GM12872 (cell line): ENCODE data around the gene ADCY2.

ENCODE experiments used
- TF ChIP-seq, protein P1 (sequence below): IDR thresholded peaks from 3 replicates; pipeline ENCODE4 v1.5.1; 2011; ENCODE audit warnings: low read depth, mild to moderate bottlenecking, low read length, moderate library complexity; ENCODE audit not compliant: insufficient read depth

The ADCY2 gene

GRCh38 chr5:7415587-7416535 lies 19.9 kb downstream of the ADCY2 start:
- TF ChIP-seq, protein P1, sequence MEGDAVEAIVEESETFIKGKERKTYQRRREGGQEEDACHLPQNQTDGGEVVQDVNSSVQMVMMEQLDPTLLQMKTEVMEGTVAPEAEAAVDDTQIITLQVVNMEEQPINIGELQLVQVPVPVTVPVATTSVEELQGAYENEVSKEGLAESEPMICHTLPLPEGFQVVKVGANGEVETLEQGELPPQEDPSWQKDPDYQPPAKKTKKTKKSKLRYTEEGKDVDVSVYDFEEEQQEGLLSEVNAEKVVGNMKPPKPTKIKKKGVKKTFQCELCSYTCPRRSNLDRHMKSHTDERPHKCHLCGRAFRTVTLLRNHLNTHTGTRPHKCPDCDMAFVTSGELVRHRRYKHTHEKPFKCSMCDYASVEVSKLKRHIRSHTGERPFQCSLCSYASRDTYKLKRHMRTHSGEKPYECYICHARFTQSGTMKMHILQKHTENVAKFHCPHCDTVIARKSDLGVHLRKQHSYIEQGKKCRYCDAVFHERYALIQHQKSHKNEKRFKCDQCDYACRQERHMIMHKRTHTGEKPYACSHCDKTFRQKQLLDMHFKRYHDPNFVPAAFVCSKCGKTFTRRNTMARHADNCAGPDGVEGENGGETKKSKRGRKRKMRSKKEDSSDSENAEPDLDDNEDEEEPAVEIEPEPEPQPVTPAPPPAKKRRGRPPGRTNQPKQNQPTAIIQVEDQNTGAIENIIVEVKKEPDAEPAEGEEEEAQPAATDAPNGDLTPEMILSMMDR = no peak

GRCh38 chr5:7418276-7418675 lies 22.3 kb downstream of the ADCY2 start:
- TF ChIP-seq, protein P1 = no peak

- TF ChIP-seq, protein P1 = no peak
Measured at GRCh38 chr5:7419367-7419766, 23.4 kb downstream of the ADCY2 start.

DNA sequence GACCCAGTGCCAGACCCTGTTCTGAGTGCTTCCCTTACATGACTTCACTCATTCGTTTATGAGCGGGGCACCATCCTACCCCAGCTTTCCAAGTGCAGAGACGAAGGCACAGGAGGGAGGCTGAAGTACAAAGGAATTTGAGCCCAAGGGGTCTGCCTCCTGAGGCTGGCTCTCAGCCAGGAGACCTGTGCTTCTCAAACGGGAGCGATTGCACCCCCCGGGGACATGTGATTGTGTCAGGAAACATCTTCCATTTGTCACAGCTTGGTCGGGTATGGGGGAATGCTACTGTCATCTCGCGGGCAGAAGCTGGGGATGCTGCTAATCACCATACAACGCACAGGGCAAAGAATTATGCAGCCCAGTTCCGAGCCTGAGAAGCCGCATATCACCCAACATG lies 23.9 kb downstream of the ADCY2 start:
- TF ChIP-seq, protein P1 = no peak

DNA sequence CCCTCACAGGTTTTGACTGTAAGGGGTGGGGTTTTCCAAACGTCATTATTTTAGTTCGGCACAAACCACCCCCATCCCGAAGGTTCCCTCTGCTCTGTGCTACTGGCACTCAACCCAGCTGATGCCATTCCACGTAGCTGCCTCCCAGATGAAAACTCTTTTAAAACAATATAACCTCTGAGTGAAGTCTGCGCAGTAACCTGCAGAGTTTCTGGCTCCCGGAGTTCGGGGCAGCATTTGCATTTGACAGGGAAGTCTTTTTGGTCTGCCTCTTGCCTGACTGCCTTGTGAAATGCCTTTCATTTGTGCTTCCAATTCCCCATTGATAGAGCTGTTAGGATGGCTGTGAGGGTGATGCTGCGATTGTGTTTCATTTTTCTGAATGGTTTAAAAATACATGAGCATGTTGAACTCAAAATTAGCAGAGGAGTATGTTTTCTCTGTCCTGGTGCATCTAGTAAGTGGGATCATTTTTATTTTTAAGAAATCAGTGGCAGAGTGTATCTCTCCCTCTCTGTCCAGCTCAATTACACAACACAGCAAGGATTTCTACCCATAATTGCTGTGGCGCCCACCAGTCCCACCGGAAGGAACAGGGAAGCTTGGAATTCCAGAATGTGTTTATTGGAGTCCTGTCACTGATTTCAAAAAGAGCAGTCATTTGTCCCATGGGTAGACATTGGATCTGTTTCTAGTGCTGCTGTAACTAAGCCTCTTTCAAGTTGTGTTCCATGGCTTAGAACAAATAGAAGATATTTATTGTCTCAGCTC lies 24.8 kb downstream of the ADCY2 start:
- TF ChIP-seq, protein P1 = no peak

DNA sequence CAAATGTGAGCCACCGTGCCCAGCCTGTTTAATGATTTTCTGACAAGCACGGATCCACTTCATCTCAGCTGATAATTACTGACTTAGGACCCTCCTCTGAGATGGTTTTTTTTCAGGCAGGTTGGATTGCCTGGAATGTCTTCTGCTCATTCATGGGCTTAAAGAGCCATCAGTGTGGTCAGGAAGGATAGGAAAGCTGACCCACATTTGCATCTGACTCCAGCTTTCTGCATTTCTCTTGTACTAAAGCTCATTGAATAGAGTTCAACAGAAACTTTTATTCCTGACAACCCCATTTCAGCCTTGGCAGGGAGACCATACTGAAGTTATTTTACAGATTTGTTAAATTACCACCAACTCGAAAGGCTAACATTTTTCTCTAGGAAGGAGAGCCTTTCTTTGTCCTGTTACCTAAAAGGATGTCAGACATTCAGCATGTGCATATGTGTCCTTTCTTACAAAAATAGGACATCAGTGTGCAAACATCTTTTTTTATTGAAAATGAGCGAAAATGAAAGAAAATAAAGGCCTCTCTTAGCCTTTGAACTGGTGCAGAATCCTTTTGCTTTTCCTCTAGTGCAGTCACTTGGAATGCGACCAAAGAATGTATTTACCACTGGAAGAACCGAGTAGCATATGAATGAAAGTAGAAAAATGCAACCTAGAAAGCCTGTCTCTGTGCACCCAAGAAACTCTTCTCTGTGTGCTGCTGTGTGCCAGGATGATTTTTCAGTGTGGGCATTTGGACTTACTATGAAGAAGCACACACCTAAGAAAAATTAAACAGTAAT lies 26.6 kb downstream of the ADCY2 start:
- TF ChIP-seq, protein P1 = no peak

GRCh38 chr5:7425830-7426229 lies 29.9 kb downstream of the ADCY2 start:
- TF ChIP-seq, protein P1 = no peak
